ENCODE results near the gene CCNB1IP1. TPM values are rescaled to one million over a fixed set of nuclear protein-coding genes. Genes with fewer than 3 reads are reported as not detected.

The CCNB1IP1 gene
- polyA plus RNA-seq, 3 donors, result 3.5 to 8.6 (median 5.4) TPM

- Mint-ChIP-seq H3K4me3 (no peak overlapping the region), H3K27me3 (ENCODE audit: low read depth in 3 of 3) (peaks cover 0 to 2% (median 0%) of the 10 kb centered on the region in 3 donors), H3K9me3 (no peaks in the 10 kb centered on the region), H3K27ac (peak overlapping the region in 1 of 7 donors; percentile 17), H3K36me3 (peaks cover 95 to 99% of the 10 kb centered on the region in 2 donors), H3K4me1 (no peaks in the 10 kb centered on the region)
- no peak for DNase-seq
- no peaks in the 10 kb centered on the region for H3K4me1 ChIP-seq (ENCODE audit: control insufficient read depth in 1 of 2, insufficient read depth in 2 of 2, low read length in 2 of 2)
- no peak overlapping the region for H3K9ac ChIP-seq (ENCODE audit: insufficient read depth, low read length, poor library complexity, severe bottlenecking)
- peaks cover 94 to 100% of the 10 kb centered on the region in 2 donors for H3K36me3 ChIP-seq (replicated peaks in 1 of 2; ENCODE audit: control insufficient read depth in 1 of 2, insufficient read depth in 2 of 2, low read length in 2 of 2)
- WGBS (ENCODE audit: insufficient coverage), result 96% methylated on average over 12 of the region's 12 CpGs
- no peak overlapping the region for H3K4me2 ChIP-seq (replicated peaks; ENCODE audit: extremely low read depth, low read length, poor library complexity, severe bottlenecking)
- no peak overlapping the region for H2AFZ ChIP-seq (ENCODE audit: insufficient read depth, low read depth, low read length, poor library complexity, severe bottlenecking)
- no peaks in the 10 kb centered on the region for H3K79me2 ChIP-seq (ENCODE audit: insufficient read depth, low read length)
- TF ChIP-seq, protein P1, sequence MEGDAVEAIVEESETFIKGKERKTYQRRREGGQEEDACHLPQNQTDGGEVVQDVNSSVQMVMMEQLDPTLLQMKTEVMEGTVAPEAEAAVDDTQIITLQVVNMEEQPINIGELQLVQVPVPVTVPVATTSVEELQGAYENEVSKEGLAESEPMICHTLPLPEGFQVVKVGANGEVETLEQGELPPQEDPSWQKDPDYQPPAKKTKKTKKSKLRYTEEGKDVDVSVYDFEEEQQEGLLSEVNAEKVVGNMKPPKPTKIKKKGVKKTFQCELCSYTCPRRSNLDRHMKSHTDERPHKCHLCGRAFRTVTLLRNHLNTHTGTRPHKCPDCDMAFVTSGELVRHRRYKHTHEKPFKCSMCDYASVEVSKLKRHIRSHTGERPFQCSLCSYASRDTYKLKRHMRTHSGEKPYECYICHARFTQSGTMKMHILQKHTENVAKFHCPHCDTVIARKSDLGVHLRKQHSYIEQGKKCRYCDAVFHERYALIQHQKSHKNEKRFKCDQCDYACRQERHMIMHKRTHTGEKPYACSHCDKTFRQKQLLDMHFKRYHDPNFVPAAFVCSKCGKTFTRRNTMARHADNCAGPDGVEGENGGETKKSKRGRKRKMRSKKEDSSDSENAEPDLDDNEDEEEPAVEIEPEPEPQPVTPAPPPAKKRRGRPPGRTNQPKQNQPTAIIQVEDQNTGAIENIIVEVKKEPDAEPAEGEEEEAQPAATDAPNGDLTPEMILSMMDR (IDR thresholded peaks at IDR 0.05), result no peak
- H4K20me1 ChIP-seq (ENCODE audit: insufficient read depth, low read length), result peaks cover 69% of the 10 kb centered on the region
- H3K9me3 ChIP-seq (replicated peaks in 1 of 2; ENCODE audit: control insufficient read depth in 1 of 2, insufficient read depth in 1 of 2, low read length in 2 of 2), result no peaks in the 10 kb centered on the region
- no peak overlapping the region for H3K4me3 ChIP-seq (replicated peaks in 1 of 3; ENCODE audit: low read depth in 2 of 3, low read length in 3 of 3)
- no peaks in the 10 kb centered on the region for H3K27me3 ChIP-seq (ENCODE audit: control insufficient read depth in 2 of 2, insufficient read depth in 2 of 2, low read length in 2 of 2)
- intact Hi-C loops (cut with micrococcal nuclease), result no loop called here
- H3K27ac ChIP-seq (ENCODE audit: low read depth in 1 of 2, low read length in 2 of 2), result no peak overlapping the region
Observed at GRCh38 chr14:20376071-20376588, 43.1 kb upstream of the CCNB1IP1 start.

DNA sequence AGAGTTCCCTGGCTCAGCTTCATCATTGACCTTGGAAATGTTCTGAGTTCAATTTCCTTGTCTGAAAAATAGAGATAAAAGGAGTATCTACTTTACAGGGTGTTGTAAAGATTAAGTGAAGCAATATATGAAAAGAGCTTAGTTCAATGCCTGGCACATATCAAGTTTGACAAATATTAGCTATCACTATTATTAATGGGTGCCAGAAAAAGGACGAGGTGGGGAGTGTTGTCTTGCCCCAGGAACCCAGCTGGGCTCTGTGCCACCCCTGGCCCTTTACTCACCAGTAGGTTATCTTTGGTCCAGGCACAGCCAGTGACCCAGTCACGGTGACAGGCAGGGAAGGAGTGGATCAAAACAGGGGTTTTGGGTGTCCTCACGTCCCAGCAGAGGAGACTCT is 42.4 kb upstream of the CCNB1IP1 start:
- Histone ChIP-seq H4K20me1 (ENCODE audit: insufficient read depth, low read length) (peaks cover 63% of the 10 kb centered on the region), H2AFZ (ENCODE audit: insufficient read depth, low read depth, low read length, poor library complexity, severe bottlenecking) (no peak overlapping the region), H3K9me3 (replicated peaks in 1 of 2; ENCODE audit: control insufficient read depth in 1 of 2, insufficient read depth in 1 of 2, low read length in 2 of 2) (no peaks in the 10 kb centered on the region), H3K79me2 (ENCODE audit: insufficient read depth, low read length) (no peaks in the 10 kb centered on the region), H3K4me3 (replicated peaks in 1 of 3; ENCODE audit: low read depth in 2 of 3, low read length in 3 of 3) (no peak overlapping the region), H3K9ac (ENCODE audit: insufficient read depth, low read length, poor library complexity, severe bottlenecking) (no peak overlapping the region), H3K27ac (ENCODE audit: low read depth in 1 of 2, low read length in 2 of 2) (no peak overlapping the region), H3K36me3 (replicated peaks in 1 of 2; ENCODE audit: control insufficient read depth in 1 of 2, insufficient read depth in 2 of 2, low read length in 2 of 2) (peaks cover 94 to 100% of the 10 kb centered on the region in 2 donors), H3K4me2 (replicated peaks; ENCODE audit: extremely low read depth, low read length, poor library complexity, severe bottlenecking) (no peak overlapping the region), H3K27me3 (ENCODE audit: control insufficient read depth in 2 of 2, insufficient read depth in 2 of 2, low read length in 2 of 2) (no peaks in the 10 kb centered on the region), H3K4me1 (ENCODE audit: control insufficient read depth in 1 of 2, insufficient read depth in 2 of 2, low read length in 2 of 2) (no peaks in the 10 kb centered on the region)
- Mint-ChIP-seq H3K27me3 (ENCODE audit: low read depth in 3 of 3) (peaks cover 0 to 2% (median 0%) of the 10 kb centered on the region in 3 donors), H3K27ac (peak overlapping the region in 4 of 7 donors; percentile 56 to 76 (median 68)), H3K36me3 (peaks cover 95 to 99% of the 10 kb centered on the region in 2 donors), H3K9me3 (no peaks in the 10 kb centered on the region), H3K4me3 (no peak overlapping the region), H3K4me1 (no peaks in the 10 kb centered on the region)
- TF ChIP-seq, protein P1 (IDR thresholded peaks at IDR 0.05), result no peak
- intact Hi-C loops (cut with micrococcal nuclease), result no loop called here
- no peak for DNase-seq
- WGBS (ENCODE audit: insufficient coverage), result 82% methylated on average over 1 of the region's 3 CpGs
